Naive B cell (primary cell): ENCODE results near the gene CNTN4. TPM values are rescaled to one million over a fixed set of nuclear protein-coding genes. Genes with fewer than 3 reads are reported as not detected.

Source experiments
- ATAC-seq, 2 donors: fragments of 150-1000 bp; cut with Tn5 transposase; 2 replicates each; pipeline ENCODE4 v1.10.0; 2021; ENCODE audit warnings: low read depth in 2 of 2, mild to moderate bottlenecking in 2 of 2, moderate library complexity in 2 of 2
- DNase-seq: peaks from one replicate; pipeline ENCODE4 v3.0.0; 2022
- H3K27ac Mint-ChIP-seq, 6 donors: one replicate each; pipeline ENCODE4 v1.8.0; 2020 to 2022; ENCODE audit warnings: mild to moderate bottlenecking in 6 of 6, mixed read lengths in 6 of 6, moderate library complexity in 5 of 6, inconsistent platforms in 2 of 6
- H3K27me3 Mint-ChIP-seq, 3 donors: one replicate each; pipeline ENCODE4 v1.8.0; 2021 to 2022; ENCODE audit warnings: mixed read lengths in 3 of 3, mild to moderate bottlenecking in 1 of 3
- H3K36me3 Mint-ChIP-seq, 2 donors: one replicate each; pipeline ENCODE4 v1.8.0; 2020 to 2022; ENCODE audit warnings: mixed read lengths in 2 of 2, inconsistent platforms in 1 of 2, mild to moderate bottlenecking in 1 of 2
- H3K4me1 Mint-ChIP-seq, 3 donors: one replicate each; pipeline ENCODE4 v1.8.0; 2020 to 2022; ENCODE audit warnings: mixed read lengths in 3 of 3, inconsistent platforms in 1 of 3, mild to moderate bottlenecking in 1 of 3, moderate library complexity in 1 of 3
- H3K4me3 Mint-ChIP-seq, 8 donors: one replicate each; pipeline ENCODE4 v1.8.0; 2020 to 2022; ENCODE audit warnings: mild to moderate bottlenecking in 8 of 8, mixed read lengths in 8 of 8, moderate library complexity in 8 of 8, inconsistent platforms in 2 of 8
- H3K9me3 Mint-ChIP-seq, 7 donors: one replicate each; pipeline ENCODE4 v1.8.0; 2020 to 2022; ENCODE audit warnings: mixed read lengths in 7 of 7, mild to moderate bottlenecking in 5 of 7, inconsistent platforms in 2 of 7, moderate library complexity in 1 of 7
- polyA plus RNA-seq, 6 donors: library from polyadenylated mRNA; unstranded; fragments of 300-500 nt; fragmentation: Illumina TruSeq; gene quantifications; one replicate each; pipeline ENCODE4 v1.2.3, GENCODE V29; 2021; ENCODE audit warnings: low read depth in 6 of 6

CNTN4 gene
- polyA plus RNA-seq, 6 donors from 2014 or later = not detected

DNA sequence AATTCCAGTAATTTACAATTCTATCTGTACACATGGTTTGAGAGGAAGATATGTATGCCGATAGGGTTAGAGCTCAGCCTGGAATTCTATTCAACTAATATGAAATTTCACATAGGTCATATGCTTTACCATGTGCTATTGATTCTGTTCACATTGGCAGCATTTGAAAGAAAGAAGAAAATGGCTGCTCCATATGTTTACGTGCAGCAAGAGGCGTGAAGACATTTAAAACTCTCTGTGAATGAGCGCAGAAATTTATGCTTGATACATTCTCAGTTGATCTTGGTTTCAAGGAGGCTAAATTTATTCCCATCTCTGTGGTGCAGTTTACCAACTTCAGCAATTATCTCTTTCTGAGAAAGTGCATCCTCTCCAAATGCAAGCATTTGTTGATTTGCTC is 478.9 kb downstream of the CNTN4 start:
- Mint-ChIP-seq H3K27me3 (no peaks in the 10 kb centered on the region), H3K9me3 (peaks cover 0 to 9% (median 0%) of the 10 kb centered on the region in 7 donors), H3K36me3 (no peaks in the 10 kb centered on the region), H3K4me3 (no peak overlapping the region), H3K4me1 (no peaks in the 10 kb centered on the region), H3K27ac (no peak overlapping the region)
- DNase-seq (no peak), ATAC-seq (no peak)

DNA sequence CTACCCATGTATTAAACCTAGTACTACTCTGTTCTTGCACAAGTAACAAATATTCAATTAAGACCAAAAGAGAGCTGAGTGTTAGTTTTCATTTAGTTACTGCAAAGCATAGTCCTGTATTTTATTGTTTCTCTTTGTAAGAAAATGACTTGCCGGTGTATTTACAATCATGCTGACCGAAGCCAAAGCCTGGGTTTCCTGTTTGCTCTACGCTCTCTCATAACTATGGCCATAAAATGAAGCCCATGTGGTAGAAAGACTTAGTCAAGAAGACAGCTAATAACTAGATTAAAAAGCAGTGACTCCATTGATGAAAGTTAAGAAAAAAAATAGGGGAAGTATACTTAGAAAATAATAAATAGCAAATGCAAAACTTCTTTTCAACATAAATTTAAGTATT is 479.9 kb downstream of the CNTN4 start:
- Mint-ChIP-seq H3K4me3 (no peak overlapping the region), H3K9me3 (peaks cover 0 to 7% (median 0%) of the 10 kb centered on the region in 7 donors), H3K27me3 (no peaks in the 10 kb centered on the region), H3K4me1 (no peaks in the 10 kb centered on the region), H3K36me3 (no peaks in the 10 kb centered on the region), H3K27ac (no peak overlapping the region)
- DNase-seq (no peak), ATAC-seq (no peak)

DNA sequence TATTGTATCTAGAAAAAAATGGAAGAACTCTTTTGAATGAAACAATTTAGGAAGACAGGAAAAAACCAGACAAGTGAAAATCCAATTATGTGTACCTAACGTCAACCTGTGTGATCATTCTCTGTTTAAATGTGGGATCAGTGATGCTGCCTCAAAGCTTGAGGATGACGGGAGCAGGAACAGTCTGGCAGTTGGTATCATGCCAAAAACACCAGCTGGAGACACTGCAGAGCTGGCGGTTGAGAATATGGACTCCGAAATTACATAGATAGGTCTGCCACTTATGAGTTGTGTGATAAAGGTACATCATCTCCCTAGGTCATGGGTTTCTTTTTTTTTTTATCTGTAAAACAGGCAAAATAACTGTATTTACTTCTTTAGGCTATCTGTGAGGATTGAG is 480.5 kb downstream of the CNTN4 start:
- no peak overlapping the region for H3K4me3 Mint-ChIP-seq
- H3K27me3 Mint-ChIP-seq = no peaks in the 10 kb centered on the region
- H3K36me3 Mint-ChIP-seq = no peaks in the 10 kb centered on the region
- no peak overlapping the region for H3K27ac Mint-ChIP-seq
- H3K9me3 Mint-ChIP-seq = peaks cover 0 to 7% (median 0%) of the 10 kb centered on the region in 7 donors
- H3K4me1 Mint-ChIP-seq = no peaks in the 10 kb centered on the region
- no peak for ATAC-seq
- no peak for DNase-seq

DNA sequence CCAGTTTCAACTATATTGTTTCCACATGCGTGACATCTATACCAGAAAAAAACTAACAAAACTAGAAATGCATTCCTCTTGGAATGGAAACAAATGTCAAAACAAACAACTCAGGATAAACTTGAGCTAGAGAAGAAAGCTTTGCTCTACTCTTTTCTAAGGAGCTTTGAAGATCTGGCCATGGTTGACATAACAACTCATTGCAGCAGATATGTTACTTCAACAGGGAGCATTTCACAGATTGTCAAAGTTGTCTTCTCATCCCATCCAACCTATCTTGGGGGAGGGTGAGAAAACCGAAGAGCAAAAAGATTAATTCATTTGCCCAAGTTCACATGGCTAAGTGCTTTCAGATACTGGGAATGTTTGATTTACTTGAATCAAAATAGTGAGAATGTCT is 484.4 kb downstream of the CNTN4 start:
- no peaks in the 10 kb centered on the region for H3K4me1 Mint-ChIP-seq
- H3K4me3 Mint-ChIP-seq = no peak overlapping the region
- no peak for DNase-seq
- H3K27me3 Mint-ChIP-seq = no peaks in the 10 kb centered on the region
- ATAC-seq = no peak
- H3K36me3 Mint-ChIP-seq = no peaks in the 10 kb centered on the region
- H3K9me3 Mint-ChIP-seq = peaks cover 0 to 15% (median 4%) of the 10 kb centered on the region in 7 donors
- H3K27ac Mint-ChIP-seq = no peak overlapping the region

DNA sequence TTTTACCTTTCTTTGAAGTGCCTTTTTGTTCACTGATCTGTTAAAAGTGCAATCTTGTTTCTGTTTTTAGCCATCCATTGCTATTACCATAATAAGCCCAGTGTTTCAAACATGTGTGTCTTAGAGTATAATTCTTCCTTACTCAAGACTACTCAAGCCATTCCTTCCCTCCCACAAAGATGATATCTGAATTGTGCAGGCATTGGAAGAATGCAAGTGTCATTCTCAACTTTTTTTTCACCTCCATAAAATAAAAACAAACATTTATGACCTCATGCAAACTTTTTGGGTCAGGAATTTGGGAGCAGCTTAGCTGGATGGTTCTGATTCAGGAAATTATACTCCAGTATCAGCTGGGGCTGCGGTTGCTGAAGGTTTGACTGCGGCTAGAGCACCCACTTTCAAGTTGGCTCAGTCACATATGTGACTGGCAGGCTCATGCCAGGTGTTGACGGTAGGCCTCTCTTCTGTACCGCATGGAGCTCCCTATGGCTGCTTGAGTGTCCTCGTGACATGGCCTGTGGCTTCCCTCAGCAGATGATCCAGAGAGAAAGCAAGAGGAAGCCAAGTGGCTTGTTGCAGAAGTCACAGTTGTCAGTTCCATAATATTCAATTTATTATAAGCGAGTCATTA is 490.8 kb downstream of the CNTN4 start:
- no peak overlapping the region for H3K4me3 Mint-ChIP-seq
- ATAC-seq (no peak), DNase-seq (no peak)
- peaks cover 0 to 21% (median 9%) of the 10 kb centered on the region in 7 donors for H3K9me3 Mint-ChIP-seq
- H3K4me1 Mint-ChIP-seq = no peaks in the 10 kb centered on the region
- H3K27ac Mint-ChIP-seq = no peak overlapping the region
- H3K36me3 Mint-ChIP-seq = no peaks in the 10 kb centered on the region
- H3K27me3 Mint-ChIP-seq = no peaks in the 10 kb centered on the region

DNA sequence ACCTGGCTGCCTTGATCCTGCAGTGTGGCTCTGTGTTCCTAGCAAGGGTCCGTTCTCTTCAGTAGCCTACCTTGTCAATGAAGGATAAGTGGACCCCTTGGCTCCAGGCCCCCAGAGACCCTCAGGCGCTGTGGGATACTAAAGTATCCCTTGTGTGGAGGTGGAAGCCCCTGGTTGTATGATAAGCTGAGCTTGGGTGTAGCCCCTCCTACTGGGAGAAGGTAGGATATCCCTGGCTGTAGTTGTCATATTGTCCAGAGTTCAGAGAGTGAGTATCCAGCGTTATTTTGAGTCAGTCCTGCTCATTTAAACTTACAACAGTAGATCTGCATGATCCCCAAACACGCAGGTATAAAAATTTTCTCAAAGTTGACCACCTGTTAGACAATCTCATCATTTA is 496.8 kb downstream of the CNTN4 start:
- ATAC-seq (no peak), DNase-seq (no peak)
- no peaks in the 10 kb centered on the region for H3K4me1 Mint-ChIP-seq
- no peaks in the 10 kb centered on the region for H3K27me3 Mint-ChIP-seq
- H3K36me3 Mint-ChIP-seq = no peaks in the 10 kb centered on the region
- peaks cover 0 to 6% (median 3%) of the 10 kb centered on the region in 7 donors for H3K9me3 Mint-ChIP-seq
- no peak overlapping the region for H3K27ac Mint-ChIP-seq
- H3K4me3 Mint-ChIP-seq = no peak overlapping the region

DNA sequence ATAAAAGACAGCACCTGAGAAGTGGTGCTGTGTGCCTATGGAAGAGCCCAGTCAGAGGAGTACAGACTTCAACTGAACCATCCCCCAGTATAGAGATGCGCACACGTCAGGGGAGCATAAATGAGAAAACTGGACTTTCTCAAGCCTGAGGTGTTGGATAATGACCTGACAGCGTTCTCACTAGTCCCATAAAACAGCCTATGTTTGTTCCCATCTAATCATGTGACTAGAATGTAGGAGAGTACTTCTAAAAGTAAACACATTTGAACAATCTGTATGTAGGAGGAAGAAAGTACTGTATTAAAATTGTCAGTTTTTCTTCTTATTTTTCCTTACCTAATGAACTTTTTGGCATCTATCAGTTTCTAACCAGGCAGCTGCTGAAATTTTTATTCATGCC is 498.9 kb downstream of the CNTN4 start:
- Mint-ChIP-seq H3K9me3 (peaks cover 0 to 4% (median 0%) of the 10 kb centered on the region in 7 donors), H3K36me3 (no peaks in the 10 kb centered on the region), H3K27ac (no peak overlapping the region), H3K4me3 (no peak overlapping the region), H3K4me1 (no peaks in the 10 kb centered on the region), H3K27me3 (no peaks in the 10 kb centered on the region)
- DNase-seq (no peak), ATAC-seq (no peak)

DNA sequence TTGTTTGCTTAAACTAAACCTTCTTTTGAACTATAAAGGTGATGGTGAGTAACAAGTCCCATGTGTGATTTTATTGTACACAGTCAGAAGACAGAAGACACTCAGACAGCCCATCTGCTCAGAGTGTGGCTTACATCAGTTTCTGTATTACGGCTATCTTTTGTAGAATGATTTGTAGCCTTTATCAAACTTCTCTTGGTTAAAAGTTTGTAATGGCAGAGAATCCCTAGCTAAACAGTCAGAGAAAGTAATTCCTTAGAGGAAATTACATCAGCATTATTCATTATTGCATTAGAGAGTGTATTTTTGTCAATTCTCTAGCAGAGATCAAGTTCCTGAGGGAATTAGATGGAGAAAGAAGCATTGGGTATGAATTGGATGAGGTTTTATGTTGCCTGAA is 500.8 kb downstream of the CNTN4 start:
- no peaks in the 10 kb centered on the region for H3K27me3 Mint-ChIP-seq
- H3K36me3 Mint-ChIP-seq = no peaks in the 10 kb centered on the region
- no peak overlapping the region for H3K4me3 Mint-ChIP-seq
- H3K27ac Mint-ChIP-seq = no peak overlapping the region
- no peak for ATAC-seq
- no peak for DNase-seq
- H3K9me3 Mint-ChIP-seq = peaks cover 0 to 4% (median 0%) of the 10 kb centered on the region in 7 donors
- H3K4me1 Mint-ChIP-seq = no peaks in the 10 kb centered on the region

DNA sequence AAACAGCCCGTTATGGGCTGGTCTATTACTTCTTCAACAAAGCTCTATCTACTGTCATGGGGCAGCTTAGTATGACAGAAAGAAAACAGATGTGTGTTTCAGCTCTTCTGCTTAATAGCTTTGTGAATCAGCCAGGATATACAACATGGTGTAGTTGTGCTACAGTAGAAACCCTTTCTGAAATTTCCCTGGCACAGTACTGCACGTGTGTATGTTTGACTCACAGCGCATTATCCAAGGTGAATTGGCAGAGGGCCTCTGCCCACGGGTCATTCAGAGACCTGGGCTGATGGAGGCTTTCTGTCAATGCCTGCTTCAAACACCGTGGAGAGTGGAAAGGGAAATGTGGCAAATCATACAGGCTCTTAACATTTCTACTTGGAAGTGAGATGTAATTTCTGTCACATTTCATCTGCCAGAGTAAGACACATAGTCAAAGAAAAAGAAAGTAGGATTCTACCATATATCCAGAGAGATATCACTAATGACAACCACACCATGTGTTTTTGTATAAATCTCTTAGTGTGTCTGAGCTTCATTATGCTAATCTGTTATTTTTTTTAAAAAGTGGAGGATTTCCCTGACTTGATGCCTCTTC is 505.1 kb downstream of the CNTN4 start:
- Mint-ChIP-seq H3K4me3 (no peak overlapping the region), H3K27me3 (no peaks in the 10 kb centered on the region), H3K36me3 (no peaks in the 10 kb centered on the region), H3K9me3 (peaks cover 0 to 10% (median 0%) of the 10 kb centered on the region in 7 donors), H3K4me1 (no peaks in the 10 kb centered on the region), H3K27ac (no peak overlapping the region)
- no peak for ATAC-seq
- no peak for DNase-seq

DNA sequence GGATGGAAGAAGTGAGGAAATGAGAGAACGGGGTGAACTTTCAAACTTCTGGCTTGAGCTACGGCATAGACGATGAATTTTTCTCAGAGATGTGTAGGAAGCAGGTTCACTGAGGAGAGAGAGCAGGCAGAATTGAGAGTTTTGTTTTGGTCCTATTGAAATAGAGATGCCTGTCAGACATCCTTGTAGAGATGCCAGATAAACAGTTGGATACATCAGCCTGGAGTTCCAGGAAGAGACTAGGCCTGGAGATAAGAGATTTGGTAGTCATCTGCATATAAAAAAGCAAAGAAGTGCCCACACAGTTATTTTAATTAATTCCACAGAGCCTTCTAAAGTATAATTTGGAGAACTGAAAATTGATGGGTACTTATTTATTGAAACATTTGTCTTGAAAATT is 515.9 kb downstream of the CNTN4 start:
- Mint-ChIP-seq H3K4me1 (no peaks in the 10 kb centered on the region), H3K4me3 (no peak overlapping the region), H3K27ac (no peak overlapping the region), H3K27me3 (no peaks in the 10 kb centered on the region), H3K9me3 (peaks cover 4 to 16% (median 9%) of the 10 kb centered on the region in 7 donors), H3K36me3 (no peaks in the 10 kb centered on the region)
- no peak for ATAC-seq
- DNase-seq = no peak

DNA sequence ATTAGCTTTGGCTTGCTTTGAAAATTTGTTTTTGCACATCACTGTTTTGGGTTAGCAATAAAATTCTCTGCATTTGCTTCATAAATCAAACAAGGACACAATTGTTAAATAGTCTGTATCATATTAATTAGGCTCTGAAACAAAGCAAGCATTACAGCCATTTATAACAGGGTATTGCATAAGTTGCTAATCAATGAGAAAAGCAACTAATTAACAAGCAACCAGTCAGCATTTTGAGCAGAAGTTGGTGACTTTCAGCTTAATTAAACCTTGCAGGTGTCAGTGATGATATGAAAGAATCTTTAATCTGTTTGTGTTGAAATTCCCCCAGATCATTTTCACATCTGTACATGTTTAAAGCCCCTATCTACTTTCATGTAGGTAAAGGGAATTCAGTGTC is 516.4 kb downstream of the CNTN4 start:
- DNase-seq (no peak), ATAC-seq (no peak)
- Mint-ChIP-seq H3K36me3 (no peaks in the 10 kb centered on the region), H3K4me1 (no peaks in the 10 kb centered on the region), H3K4me3 (no peak overlapping the region), H3K9me3 (peaks cover 4 to 16% (median 9%) of the 10 kb centered on the region in 7 donors), H3K27me3 (no peaks in the 10 kb centered on the region), H3K27ac (no peak overlapping the region)

DNA sequence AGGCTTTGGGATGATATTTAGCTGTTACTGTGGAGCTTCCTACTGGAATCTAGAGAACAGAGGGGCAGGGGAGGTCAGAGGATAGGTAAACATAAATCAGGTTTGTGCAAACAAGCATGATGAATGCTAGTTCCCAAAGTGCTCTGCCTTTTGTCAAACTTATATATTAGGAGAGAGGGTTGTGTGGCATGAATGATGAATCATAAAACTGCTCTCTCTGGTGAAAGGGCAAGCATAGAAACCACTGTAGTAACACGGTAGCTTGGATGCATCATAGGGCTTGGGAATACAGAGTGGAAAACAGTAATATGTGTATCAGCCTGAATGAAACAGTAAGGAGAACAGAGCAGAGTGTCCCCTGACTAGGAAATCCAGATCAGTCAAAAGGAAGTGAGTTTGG is 524.8 kb downstream of the CNTN4 start:
- Mint-ChIP-seq H3K4me3 (no peak overlapping the region), H3K4me1 (no peaks in the 10 kb centered on the region), H3K27me3 (no peaks in the 10 kb centered on the region), H3K27ac (no peak overlapping the region), H3K36me3 (no peaks in the 10 kb centered on the region), H3K9me3 (peaks cover 0 to 4% (median 0%) of the 10 kb centered on the region in 7 donors)
- ATAC-seq (no peak), DNase-seq (no peak)

DNA sequence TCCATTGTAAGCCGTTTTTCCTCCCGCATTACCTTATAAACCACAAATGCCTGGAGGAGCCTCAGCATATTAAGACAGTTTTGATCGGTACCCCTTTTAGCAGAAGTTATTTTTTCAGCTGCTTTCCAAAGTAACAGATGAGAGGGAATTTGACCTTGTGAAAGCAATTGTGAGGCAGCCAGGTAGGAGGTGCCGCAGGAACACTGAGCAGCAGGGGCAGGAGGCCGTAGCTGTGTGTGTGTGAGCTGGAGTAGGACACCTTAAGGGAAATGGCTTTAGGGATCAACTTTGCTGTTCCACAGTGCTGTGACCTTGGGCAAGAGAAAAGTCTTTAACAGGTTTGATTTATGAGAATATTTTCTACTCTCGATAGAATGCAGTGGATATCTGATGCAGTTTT is 529.5 kb downstream of the CNTN4 start:
- no peak overlapping the region for H3K27ac Mint-ChIP-seq
- H3K27me3 Mint-ChIP-seq = no peaks in the 10 kb centered on the region
- ATAC-seq = no peak
- peaks cover 0 to 3% (median 0%) of the 10 kb centered on the region in 7 donors for H3K9me3 Mint-ChIP-seq
- H3K4me1 Mint-ChIP-seq = no peaks in the 10 kb centered on the region
- DNase-seq = no peak
- H3K36me3 Mint-ChIP-seq = no peaks in the 10 kb centered on the region
- no peak overlapping the region for H3K4me3 Mint-ChIP-seq

DNA sequence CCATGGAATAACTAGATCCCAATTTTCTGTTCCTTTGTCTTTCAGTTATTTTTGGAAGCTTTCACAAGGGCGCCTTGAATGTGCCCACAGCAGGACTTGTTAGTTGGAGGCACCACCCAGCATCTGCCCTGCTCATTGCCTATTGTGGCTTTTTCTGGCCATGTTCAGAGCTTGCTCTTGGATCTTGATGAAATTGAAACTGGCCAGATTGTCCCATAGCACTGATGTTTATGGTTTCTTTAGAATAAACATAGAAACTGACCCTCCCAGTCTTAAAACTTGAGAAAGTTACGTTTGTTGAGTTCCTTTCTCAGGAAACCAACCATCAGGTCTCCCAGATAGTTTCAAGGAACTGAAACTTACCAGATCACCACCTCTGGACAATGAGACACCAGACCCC is 536.8 kb downstream of the CNTN4 start:
- ATAC-seq (no peak), DNase-seq (no peak)
- H3K9me3 Mint-ChIP-seq = peaks cover 0 to 14% (median 6%) of the 10 kb centered on the region in 7 donors
- H3K36me3 Mint-ChIP-seq = no peaks in the 10 kb centered on the region
- H3K27me3 Mint-ChIP-seq = no peaks in the 10 kb centered on the region
- no peak overlapping the region for H3K4me3 Mint-ChIP-seq
- no peak overlapping the region for H3K27ac Mint-ChIP-seq
- H3K4me1 Mint-ChIP-seq = no peaks in the 10 kb centered on the region
